Adrenal gland (tissue), 12 donors: ENCODE data around the gene ANKS1B. TPM values are rescaled to one million over a fixed set of nuclear protein-coding genes. Genes with fewer than 3 reads are reported as not detected.

ENCODE experiments used
- DNase-seq, 7 donors: peaks; one replicate each; pipeline ENCODE4 v3.0.0-alpha.2; 2019 to 2020
- H3K27ac ChIP-seq, 5 donors: fragments of 200-600 bp; sonication (generic) in 4 of 5; 1 replicate in 3 of 5; 2 replicates in 2 of 5; pipeline versions ENCODE4 v1.5.1 to v1.8.0; 2016 to 2020; ENCODE audit warnings: mild to moderate bottlenecking in 1 of 5
- H3K27me3 ChIP-seq: fragments of 200-600 bp; 2 replicates; pipeline ENCODE4 v1.8.0; 2021
- H3K36me3 ChIP-seq, 2 donors: fragments of 200-600 bp; replicated peaks in 1 of 2; 1 replicate in 1 of 2; 2 replicates in 1 of 2; pipeline versions ENCODE4 v1.5.1 to v1.8.0; 2018 to 2022
- H3K4me1 ChIP-seq, 2 donors: fragments of 200-600 bp; replicated peaks in 1 of 2; 1 replicate in 1 of 2; 2 replicates in 1 of 2; pipeline versions ENCODE4 v1.5.1 to v1.8.0; 2018 to 2021
- H3K4me3 ChIP-seq, 4 donors: fragments of 200-600 bp; sonication (generic) in 3 of 4; one replicate each; pipeline ENCODE4 v1.5.1; 2016 to 2018
- H3K9me3 ChIP-seq, 3 donors: fragments of 200-600 bp; sonication (generic) in 1 of 3; replicated peaks in 1 of 3; 1 replicate in 2 of 3; 2 replicates in 1 of 3; pipeline versions ENCODE4 v1.5.1 to v1.8.0; 2016 to 2021
- POLR2A ChIP-seq, 2 donors: fragments of 450-650 bp; IDR thresholded peaks; one replicate each; pipeline ENCODE4 v1.6.1; 2017; ENCODE audit warnings: antibody characterized with exemption in 2 of 2, mild to moderate bottlenecking in 2 of 2, moderate library complexity in 1 of 2
- WGBS, 4 donors: extraction: QIAGEN DNeasy Blood & Tissue Kit in 2 of 4; methylation state at CpG; one replicate each; pipeline versions ENCODE4 v1.1.5 to v1.1.7; 2013 to 2017; 5-methylcytosine and 5-hydroxymethylcytosine counted together
- intact Hi-C, 2 donors: fragments of 100-400 bp; cut with DNase I; formaldehyde crosslinking; loops; one replicate each; pipeline versions ENCODE4 v1.14.1 to v1.15.0; 2022 to 2023
- polyA plus RNA-seq, 3 donors: library from polyadenylated mRNA; stranded (reverse); fragments of 200-250 nt in 2 of 3; fragments of 350-450 nt in 1 of 3; fragmentation: Illumina TruSeq in 1 of 3; extraction: RNeasy Lipid Tissue Mini Kit (QIAGEN cat#74804) in 1 of 3; gene quantifications; one replicate each; pipeline ENCODE4 v1.2.3, GENCODE V29; 2013 to 2014
- total RNA-seq, 9 donors: library from RNA; depleted of rRNA in 4 of 9; stranded (reverse); fragments of >200 nt in 4 of 9; fragments of 120-200 nt in 1 of 9; fragmentation: NEBNext Ultra II Directional in 1 of 9; extraction: Animal tissue kit (Norgen Biotek cat#: 25700) in 1 of 9; gene quantifications; one replicate each; pipeline versions ENCODE4 v1.1.0 to v1.2.4, GENCODE V29; 2013 to 2023
- TF ChIP-seq, protein P1 (sequence below), 6 experiments: fragments of 450-650 bp in 4 of 6; fragments of 200-600 bp in 2 of 6; sonication (generic) in 1 of 6; IDR thresholded peaks; 1 replicate in 5 of 6; 2 replicates in 1 of 6; pipeline versions ENCODE4 v1.5.1 to v1.8.0; 2016 to 2021; ENCODE audit warnings: antibody characterized with exemption in 6 of 6, mild to moderate bottlenecking in 2 of 6, moderate library complexity in 1 of 6
- donor health status: healthy with polysubstance abuse.
- donor health status: Bipolar disorder and iron deficiency.
- donor health status: DM: yes; HTN: yes; CAD: no.
- donor health status: DM: no; HTN: no; CAD: no.
- donor health status: DM: no; HTN: no; CAD: no.
- donor health status: DM: yes; HTN: yes; CAD: no.

The ANKS1B gene
- total and polyA plus RNA-seq, 12 donors: 1.3 to 28.1 (median 8.0) TPM

GRCh38 chr12:99067171-99067785 lies 917.5 kb downstream of the ANKS1B start:
- Histone ChIP-seq H3K9me3 (no peaks in the 10 kb centered on the region), H3K27me3 (no peaks in the 10 kb centered on the region), H3K36me3 (no peaks in the 10 kb centered on the region), H3K4me1 (no peaks in the 10 kb centered on the region), H3K27ac (no peak overlapping the region), H3K4me3 (no peak overlapping the region)
- no peak for DNase-seq
- TF ChIP-seq POLR2A (IDR thresholded peaks at IDR 0.05): no peak
- TF ChIP-seq, protein P1, sequence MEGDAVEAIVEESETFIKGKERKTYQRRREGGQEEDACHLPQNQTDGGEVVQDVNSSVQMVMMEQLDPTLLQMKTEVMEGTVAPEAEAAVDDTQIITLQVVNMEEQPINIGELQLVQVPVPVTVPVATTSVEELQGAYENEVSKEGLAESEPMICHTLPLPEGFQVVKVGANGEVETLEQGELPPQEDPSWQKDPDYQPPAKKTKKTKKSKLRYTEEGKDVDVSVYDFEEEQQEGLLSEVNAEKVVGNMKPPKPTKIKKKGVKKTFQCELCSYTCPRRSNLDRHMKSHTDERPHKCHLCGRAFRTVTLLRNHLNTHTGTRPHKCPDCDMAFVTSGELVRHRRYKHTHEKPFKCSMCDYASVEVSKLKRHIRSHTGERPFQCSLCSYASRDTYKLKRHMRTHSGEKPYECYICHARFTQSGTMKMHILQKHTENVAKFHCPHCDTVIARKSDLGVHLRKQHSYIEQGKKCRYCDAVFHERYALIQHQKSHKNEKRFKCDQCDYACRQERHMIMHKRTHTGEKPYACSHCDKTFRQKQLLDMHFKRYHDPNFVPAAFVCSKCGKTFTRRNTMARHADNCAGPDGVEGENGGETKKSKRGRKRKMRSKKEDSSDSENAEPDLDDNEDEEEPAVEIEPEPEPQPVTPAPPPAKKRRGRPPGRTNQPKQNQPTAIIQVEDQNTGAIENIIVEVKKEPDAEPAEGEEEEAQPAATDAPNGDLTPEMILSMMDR (IDR thresholded peaks at IDR 0.05): no peak
- 83 to 95% (median 91%) methylated on average over 1 of the region's 1 CpG for WGBS, 4 donors
- intact Hi-C loops: no loop called here

DNA sequence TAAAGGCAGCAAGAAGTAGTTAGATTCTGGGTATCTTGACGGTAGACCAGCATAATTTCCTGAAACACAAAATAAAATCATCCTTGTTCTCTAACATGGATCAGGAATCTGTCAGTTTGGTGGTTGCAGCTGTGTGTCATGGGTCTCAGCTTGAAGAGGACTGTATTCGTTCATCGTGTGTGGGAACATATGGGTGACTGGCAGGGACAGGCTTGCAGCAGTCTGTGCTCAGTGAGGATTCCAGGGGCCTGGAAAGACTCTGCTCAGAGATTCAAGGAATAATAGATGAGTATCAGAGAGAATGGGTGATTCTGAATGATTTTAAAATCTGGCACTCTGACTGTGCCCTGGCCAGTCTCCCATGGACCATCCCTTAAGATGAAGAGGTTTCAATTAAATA lies 918.0 kb downstream of the ANKS1B start:
- DNase-seq: no peak
- intact Hi-C loops: no loop called here
- H3K9me3 ChIP-seq: no peaks in the 10 kb centered on the region
- H3K27ac ChIP-seq: no peak overlapping the region
- no peaks in the 10 kb centered on the region for H3K4me1 ChIP-seq
- no peak overlapping the region for H3K4me3 ChIP-seq
- TF ChIP-seq, protein P1 (IDR thresholded peaks at IDR 0.05): no peak
- no peak for TF ChIP-seq POLR2A (IDR thresholded peaks at IDR 0.05)
- no peaks in the 10 kb centered on the region for H3K27me3 ChIP-seq
- WGBS, 4 donors: 86 to 98% (median 90%) methylated on average over 3 of the region's 3 CpGs
- no peaks in the 10 kb centered on the region for H3K36me3 ChIP-seq

DNA sequence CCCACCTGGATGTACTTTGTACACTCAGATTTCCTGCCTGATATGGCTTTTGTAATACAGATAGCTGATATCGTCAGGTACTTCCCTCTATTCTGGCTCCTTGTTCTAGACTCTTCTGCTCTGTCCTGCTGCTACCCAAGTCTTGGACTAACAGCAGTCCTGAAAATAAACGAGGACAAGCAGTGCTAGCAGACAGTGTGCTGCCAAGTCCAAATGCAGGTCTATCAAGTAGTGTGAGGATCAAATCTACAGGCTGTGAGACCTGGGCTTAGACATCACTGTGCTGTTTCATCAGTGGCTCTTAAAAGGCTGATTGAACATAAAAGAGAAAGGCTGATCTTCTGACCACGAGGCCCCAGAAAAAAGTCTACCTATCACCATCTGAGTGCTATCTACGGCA lies 921.6 kb downstream of the ANKS1B start:
- Histone ChIP-seq H3K36me3 (no peaks in the 10 kb centered on the region), H3K4me3 (no peak overlapping the region), H3K4me1 (no peaks in the 10 kb centered on the region), H3K9me3 (no peaks in the 10 kb centered on the region), H3K27ac (no peak overlapping the region), H3K27me3 (no peaks in the 10 kb centered on the region)
- intact Hi-C loops: no loop called here
- 67 to 77% (median 71%) methylated on average over 4 of the region's 4 CpGs for WGBS, 4 donors
- no peak for DNase-seq
- TF ChIP-seq POLR2A (IDR thresholded peaks at IDR 0.05): no peak
- TF ChIP-seq, protein P1 (IDR thresholded peaks at IDR 0.05): no peak

DNA sequence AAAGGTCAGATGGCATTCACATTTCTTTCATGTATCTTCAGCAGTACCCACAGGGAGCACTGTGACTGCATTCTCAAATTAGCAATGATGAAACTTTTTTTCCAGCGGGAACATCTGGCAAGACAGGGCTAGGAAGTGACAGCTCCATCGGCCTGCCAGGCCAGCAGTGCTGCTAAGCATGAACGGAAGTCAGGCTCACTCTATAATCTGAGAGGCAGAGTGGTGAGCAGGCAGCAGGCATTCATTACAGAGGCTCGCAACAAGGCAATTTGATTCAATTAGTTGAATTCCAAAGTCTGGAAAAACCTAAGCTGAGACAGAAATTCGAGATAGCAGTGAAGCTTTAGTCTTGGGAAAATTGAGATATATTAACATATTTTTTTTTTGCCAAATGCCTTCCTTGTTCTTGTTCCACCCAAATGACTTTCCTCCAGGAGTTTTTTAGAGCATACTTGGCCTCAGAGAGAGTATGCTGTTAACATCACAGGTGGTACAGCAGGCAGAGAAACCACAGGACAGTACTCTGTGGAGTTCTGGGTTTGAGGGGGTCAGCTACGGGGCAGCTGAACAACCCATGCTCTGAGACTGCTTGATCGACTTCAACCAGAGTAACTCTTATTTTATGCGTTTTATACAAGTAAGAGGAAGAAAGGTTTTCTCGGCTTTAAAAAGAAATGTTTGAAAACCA lies 924.8 kb downstream of the ANKS1B start:
- H3K27me3 ChIP-seq: no peaks in the 10 kb centered on the region
- H3K27ac ChIP-seq: no peak overlapping the region
- H3K36me3 ChIP-seq: no peaks in the 10 kb centered on the region
- 51 to 59% (median 55%) methylated on average over 9 of the region's 9 CpGs for WGBS, 4 donors
- no peak overlapping the region for H3K4me3 ChIP-seq
- intact Hi-C loops: no loop called here
- TF ChIP-seq POLR2A (IDR thresholded peaks at IDR 0.05): no peak
- TF ChIP-seq, protein P1 (IDR thresholded peaks at IDR 0.05): no peak
- no peaks in the 10 kb centered on the region for H3K4me1 ChIP-seq
- peak in 3 of 7 donors; percentile 5 to 71 (median 19) for DNase-seq
- H3K9me3 ChIP-seq: no peaks in the 10 kb centered on the region
